RCC 7860 (cell line): ENCODE measurements around the gene WDR83.
"Not testable (repeated sequence)": the region's sequence is repeated elsewhere in the genome, so short reads cannot be mapped to it uniquely, and the experiment has no call there.

Source experiments
- DNase-seq: peaks from one replicate; pipeline ENCODE4 v3.0.0-alpha.2; 2015; ENCODE audit warnings: low spot score
- FAIRE-seq: peaks from 2 replicates; lab custom pipeline; 2012; peaks lifted over from hg19 to GRCh38; lab: Jason Lieb, UNC

The WDR83 gene

GRCh38 chr19:12666265-12667048, at the start of gene WDR83, which contains the start of gene MAN2B1:
TSS of gene WDR83 (plus strand) at chr19:12666807. CDS start at chr19:12669791, 2,984 bp downstream.
TSS of gene MAN2B1 (minus strand) at chr19:12666742. CDS start at chr19:12666701, 41 bp downstream.
- DNase-seq (peak; percentile 34), FAIRE-seq (no peak)

- FAIRE-seq, result no peak
- DNase-seq, result no peak
Observed at GRCh38 chr19:12617646-12618045, 49.0 kb upstream of the WDR83 start.

- not testable (repeated sequence) for FAIRE-seq, DNase-seq
Observed at GRCh38 chr19:12621253-12622024, 45.2 kb upstream of the WDR83 start.

- no peak for FAIRE-seq
- peak; percentile 12 for DNase-seq
Observed at GRCh38 chr19:12623361-12624031, 43.1 kb upstream of the WDR83 start.

GRCh38 chr19:12626958-12627357, 39.6 kb upstream of the WDR83 start:
- FAIRE-seq, result no peak

GRCh38 chr19:12628040-12629022, 38.3 kb upstream of the WDR83 start:
- no peak for DNase-seq

More at GRCh38 chr19:12626958-12627357, 39.6 kb upstream of the WDR83 start:
- DNase-seq, result no peak

GRCh38 chr19:12629215-12629614, 37.4 kb upstream of the WDR83 start:
- FAIRE-seq (no peak), DNase-seq (no peak)

More at GRCh38 chr19:12628040-12629022, 38.3 kb upstream of the WDR83 start:
- no peak for FAIRE-seq

GRCh38 chr19:12636631-12637030, 30.0 kb upstream of the WDR83 start:
- DNase-seq (no peak), FAIRE-seq (no peak)

- FAIRE-seq, result no peak
- DNase-seq, result no peak
Observed at GRCh38 chr19:12638611-12639182, 27.9 kb upstream of the WDR83 start.

GRCh38 chr19:12639901-12640613, 26.6 kb upstream of the WDR83 start:
- FAIRE-seq (peak; percentile 36), DNase-seq (peak; percentile 76)

- FAIRE-seq (no peak), DNase-seq (no peak)
Observed at GRCh38 chr19:12641456-12641855, 25.2 kb upstream of the WDR83 start.

- DNase-seq (no peak), FAIRE-seq (no peak)
Observed at GRCh38 chr19:12642506-12642905, 24.1 kb upstream of the WDR83 start.

GRCh38 chr19:12643716-12644115, 22.9 kb upstream of the WDR83 start:
- not testable (repeated sequence) for DNase-seq, FAIRE-seq

GRCh38 chr19:12646551-12646950, 20.1 kb upstream of the WDR83 start:
- DNase-seq (no peak), FAIRE-seq (no peak)

- no peak for FAIRE-seq
- DNase-seq, result no peak
Observed at GRCh38 chr19:12647047-12647446, 19.6 kb upstream of the WDR83 start.

- DNase-seq (no peak), FAIRE-seq (no peak)
Observed at GRCh38 chr19:12647490-12648071, 19.0 kb upstream of the WDR83 start.

GRCh38 chr19:12648088-12648487, 18.5 kb upstream of the WDR83 start:
- no peak for DNase-seq
- no peak for FAIRE-seq

GRCh38 chr19:12649941-12650340, 16.7 kb upstream of the WDR83 start:
- no peak for FAIRE-seq
- no peak for DNase-seq

- FAIRE-seq (no peak), DNase-seq (no peak)
Observed at GRCh38 chr19:12652219-12652618, 14.4 kb upstream of the WDR83 start.
